Uterus (tissue), 4 donors: ENCODE measurements around the gene CLINT1. TPM values are rescaled to one million over a fixed set of nuclear protein-coding genes. Genes with fewer than 3 reads are reported as not detected.
A peak's percentile ranks its signal among the peaks of the same experiment; 100 is the strongest.

Experiments used
- DNase-seq, 2 donors: peaks; one replicate each; pipeline ENCODE4 v3.0.0-alpha.2; 2019 to 2020
- H3K27ac ChIP-seq, 2 donors: fragments of 200-600 bp; sonication (generic); 1 replicate in 1 of 2; 2 replicates in 1 of 2; pipeline ENCODE4 v1.5.1; 2016 to 2018
- H3K27me3 ChIP-seq, 2 donors: fragments of 200-600 bp; sonication (generic); one replicate each; pipeline ENCODE4 v1.5.1; 2018 to 2019; ENCODE audit warnings: control low read depth in 1 of 2
- H3K36me3 ChIP-seq, 2 donors: fragments of 200-600 bp; sonication (generic); one replicate each; pipeline ENCODE4 v1.5.1; 2019; ENCODE audit warnings: control low read depth in 1 of 2
- H3K4me1 ChIP-seq, 2 donors: fragments of 200-600 bp; sonication (generic); one replicate each; pipeline ENCODE4 v1.5.1; 2018 to 2019; ENCODE audit warnings: control low read depth in 1 of 2
- H3K4me3 ChIP-seq, 2 donors: fragments of 200-600 bp; sonication (generic); 1 replicate in 1 of 2; 2 replicates in 1 of 2; pipeline ENCODE4 v1.5.1; 2018 to 2019; ENCODE audit warnings: mild to moderate bottlenecking in 1 of 2
- H3K9me3 ChIP-seq, 2 donors: fragments of 200-600 bp; sonication (generic); one replicate each; pipeline ENCODE4 v1.5.1; 2019; ENCODE audit warnings: control low read depth in 1 of 2
- CTCF ChIP-seq, 4 experiments: fragments of 200-600 bp in 2 of 4; fragments of 450-650 bp in 2 of 4; sonication (generic) in 2 of 4; IDR thresholded peaks; one replicate each; pipeline ENCODE4 v1.5.1; 2016 to 2019; ENCODE audit warnings: antibody characterized with exemption in 4 of 4, mild to moderate bottlenecking in 2 of 4, moderate library complexity in 1 of 4
- POLR2A ChIP-seq, 2 donors: fragments of 450-650 bp; IDR thresholded peaks; one replicate each; pipeline ENCODE4 v1.6.1; 2016; ENCODE audit warnings: antibody characterized with exemption in 2 of 2, mild to moderate bottlenecking in 1 of 2, moderate library complexity in 1 of 2
- intact Hi-C: fragments of 100-400 bp; cut with DNase I; formaldehyde crosslinking; loops from one replicate; pipeline ENCODE4 v1.15.1; 2023; ENCODE audit warnings: low total_unique reads
- total RNA-seq, 4 donors: library from RNA; depleted of rRNA in 3 of 4; stranded (reverse); fragments of >200 nt in 3 of 4; gene quantifications; one replicate each; pipeline versions ENCODE4 v1.1.0 to v1.2.4, GENCODE V29; 2014 to 2023
- donor health status: DM: yes; HTN: yes; CAD: no.

CLINT1 gene
- total RNA-seq, 4 donors from 2014 or later = 36.6 to 96.0 (median 55.3) TPM

- no peaks in the 10 kb centered on the region for H3K36me3 ChIP-seq
- TF ChIP-seq CTCF (IDR thresholded peaks at IDR 0.05) = no peak
- no peak for TF ChIP-seq POLR2A (IDR thresholded peaks at IDR 0.05)
- H3K4me3 ChIP-seq = no peak overlapping the region
- peaks cover 0 to 14% of the 10 kb centered on the region in 2 donors for H3K4me1 ChIP-seq
- no peaks in the 10 kb centered on the region for H3K9me3 ChIP-seq
- H3K27ac ChIP-seq = peak overlapping the region; percentile 74 to 85
- DNase-seq = peak in 1 of 2 donors; percentile 34
- intact Hi-C loops = no loop called here
- no peaks in the 10 kb centered on the region for H3K27me3 ChIP-seq
Measured at GRCh38 chr5:157747766-157748700, 110.9 kb downstream of the CLINT1 start.

GRCh38 chr5:157747173-157747740, 111.7 kb downstream of the CLINT1 start:
- H3K4me3 ChIP-seq = no peak overlapping the region
- intact Hi-C loops = no loop called here
- peak overlapping the region; percentile 74 to 85 for H3K27ac ChIP-seq
- peaks cover 0 to 14% of the 10 kb centered on the region in 2 donors for H3K4me1 ChIP-seq
- no peak for DNase-seq
- H3K27me3 ChIP-seq = no peaks in the 10 kb centered on the region
- H3K9me3 ChIP-seq = no peaks in the 10 kb centered on the region
- no peak for TF ChIP-seq CTCF (IDR thresholded peaks at IDR 0.05)
- TF ChIP-seq POLR2A (IDR thresholded peaks at IDR 0.05) = no peak
- H3K36me3 ChIP-seq = no peaks in the 10 kb centered on the region

GRCh38 chr5:157745041-157745456, 113.9 kb downstream of the CLINT1 start:
- H3K9me3 ChIP-seq = no peaks in the 10 kb centered on the region
- H3K27me3 ChIP-seq = no peaks in the 10 kb centered on the region
- no peak for TF ChIP-seq POLR2A (IDR thresholded peaks at IDR 0.05)
- TF ChIP-seq CTCF (IDR thresholded peaks at IDR 0.05) = no peak
- peak overlapping the region; percentile 49 to 93 for H3K4me3 ChIP-seq
- peak overlapping the region; percentile 84 to 87 for H3K27ac ChIP-seq
- intact Hi-C loops = no loop called here
- no peaks in the 10 kb centered on the region for H3K36me3 ChIP-seq
- peaks cover 0 to 14% of the 10 kb centered on the region in 2 donors for H3K4me1 ChIP-seq
- no peak for DNase-seq

GRCh38 chr5:157744051-157745011, 114.6 kb downstream of the CLINT1 start:
- Histone ChIP-seq H3K27ac (peak overlapping the region; percentile 84 to 87), H3K4me3 (peak overlapping the region; percentile 49 to 93), H3K4me1 (peaks cover 0 to 14% of the 10 kb centered on the region in 2 donors), H3K27me3 (no peaks in the 10 kb centered on the region), H3K36me3 (no peaks in the 10 kb centered on the region), H3K9me3 (no peaks in the 10 kb centered on the region)
- intact Hi-C loops = no loop called here
- TF ChIP-seq CTCF (IDR thresholded peaks at IDR 0.05) = no peak
- no peak for TF ChIP-seq POLR2A (IDR thresholded peaks at IDR 0.05)
- DNase-seq = peak in 1 of 2 donors; percentile 33
